GM21723 (cell line): ENCODE measurements around the gene KRT33A.
"Not testable (repeated sequence)": the region's sequence is repeated elsewhere in the genome, so short reads cannot be mapped to it uniquely, and the experiment has no call there.

Experiments
- ATAC-seq: cut with Tn5 transposase; IDR thresholded peaks from one replicate; pipeline ENCODE4 v1.9.1; 2021; ENCODE audit warnings: mild to moderate bottlenecking, moderate library complexity; ENCODE audit not compliant: unreplicated experiment

Gene KRT33A

GRCh38 chr17:41366070-41366469, 15.4 kb upstream of the KRT33A start:
- ATAC-seq, result no peak

- ATAC-seq, result no peak
Measured at GRCh38 chr17:41363881-41364280, 13.3 kb upstream of the KRT33A start.

GRCh38 chr17:41360296-41360995, 9.8 kb upstream of the KRT33A start:
- no peak for ATAC-seq

GRCh38 chr17:41354536-41354935, 3.9 kb upstream of the KRT33A start:
- ATAC-seq, result no peak

DNA sequence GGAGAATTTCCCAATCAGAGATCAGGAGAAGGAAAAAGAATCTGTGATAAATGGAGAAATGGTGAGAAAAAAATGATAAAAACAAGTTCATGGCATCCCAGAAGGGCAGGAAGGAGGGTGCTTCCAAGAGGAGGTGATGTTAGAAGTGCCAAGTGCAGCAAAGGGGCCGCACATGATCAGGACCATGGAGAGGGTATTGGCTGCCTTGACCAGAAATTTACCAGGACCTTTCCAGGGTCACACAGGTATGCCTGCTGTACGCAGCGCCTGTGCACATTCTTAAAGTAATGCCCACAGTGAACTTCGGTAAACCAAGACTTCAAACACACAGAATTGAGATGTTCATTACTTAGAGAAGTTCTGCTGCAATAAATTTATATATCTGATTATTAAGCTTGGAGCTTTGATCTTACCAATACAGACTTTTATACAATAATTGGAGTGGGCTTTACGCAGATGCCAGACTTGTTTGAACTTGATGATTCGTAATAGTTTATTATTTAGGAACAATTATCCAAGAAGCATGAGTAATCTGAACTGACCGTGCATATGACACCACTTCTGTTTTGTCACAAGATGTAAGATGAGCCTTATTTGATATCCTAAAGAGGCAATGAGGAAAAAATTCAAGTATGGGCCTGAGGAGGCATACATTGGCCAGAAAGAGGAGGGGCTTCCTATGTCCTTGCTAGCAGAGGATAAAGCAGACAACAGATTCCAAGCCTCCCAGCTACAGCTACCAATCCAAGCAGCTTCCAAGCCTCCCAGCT, 2.2 kb upstream of the KRT33A start:
- no peak for ATAC-seq

- ATAC-seq, result no peak
Measured at GRCh38 chr17:41351177-41351576, 549 bp upstream of the KRT33A start.

GRCh38 chr17:41347869-41348760, 2.5 kb downstream of the KRT33A start:
- ATAC-seq, result no peak

DNA sequence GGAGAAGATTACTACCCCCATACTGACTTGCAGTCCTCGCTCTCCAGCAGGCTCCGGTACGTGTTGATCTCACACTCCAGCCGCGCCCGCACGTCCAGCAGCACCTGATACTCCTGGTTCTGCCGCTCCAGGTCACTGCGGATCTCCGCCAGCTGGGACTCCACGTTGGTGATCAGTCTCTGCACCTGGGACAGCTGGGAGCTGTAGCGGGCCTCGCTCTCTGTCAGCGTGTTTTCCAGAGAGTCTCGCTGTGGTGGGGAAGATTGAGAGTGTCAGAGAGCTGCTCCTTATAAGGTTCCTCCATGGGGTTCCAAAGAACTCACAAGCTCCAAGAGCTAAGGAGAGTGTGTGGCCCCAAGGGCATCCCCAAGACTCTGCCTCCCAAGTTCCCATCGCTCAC, 4.2 kb downstream of the KRT33A start:
- not testable (repeated sequence) for ATAC-seq

GRCh38 chr17:41345992-41346391, 4.6 kb downstream of the KRT33A start:
- ATAC-seq, result no peak

DNA sequence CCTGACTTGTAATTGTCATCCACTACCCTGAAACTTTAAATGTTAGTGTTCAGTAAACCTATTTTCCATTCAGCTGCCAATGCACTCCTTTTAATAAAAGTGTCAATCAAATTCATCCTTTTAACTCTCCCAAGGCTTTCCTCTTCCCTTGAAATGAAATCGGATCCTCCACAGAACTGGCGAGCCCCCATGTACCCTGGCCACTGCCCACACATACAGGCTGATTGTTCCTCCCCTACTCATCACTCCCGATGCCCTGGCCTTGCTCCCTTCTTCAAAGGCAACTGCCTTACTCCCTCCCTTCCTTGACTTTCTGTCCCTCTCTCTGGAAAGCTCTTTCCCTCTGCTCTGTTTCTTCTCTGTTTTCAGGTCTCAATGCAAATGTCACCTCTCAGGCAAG, 7.6 kb downstream of the KRT33A start:
- no peak for ATAC-seq

DNA sequence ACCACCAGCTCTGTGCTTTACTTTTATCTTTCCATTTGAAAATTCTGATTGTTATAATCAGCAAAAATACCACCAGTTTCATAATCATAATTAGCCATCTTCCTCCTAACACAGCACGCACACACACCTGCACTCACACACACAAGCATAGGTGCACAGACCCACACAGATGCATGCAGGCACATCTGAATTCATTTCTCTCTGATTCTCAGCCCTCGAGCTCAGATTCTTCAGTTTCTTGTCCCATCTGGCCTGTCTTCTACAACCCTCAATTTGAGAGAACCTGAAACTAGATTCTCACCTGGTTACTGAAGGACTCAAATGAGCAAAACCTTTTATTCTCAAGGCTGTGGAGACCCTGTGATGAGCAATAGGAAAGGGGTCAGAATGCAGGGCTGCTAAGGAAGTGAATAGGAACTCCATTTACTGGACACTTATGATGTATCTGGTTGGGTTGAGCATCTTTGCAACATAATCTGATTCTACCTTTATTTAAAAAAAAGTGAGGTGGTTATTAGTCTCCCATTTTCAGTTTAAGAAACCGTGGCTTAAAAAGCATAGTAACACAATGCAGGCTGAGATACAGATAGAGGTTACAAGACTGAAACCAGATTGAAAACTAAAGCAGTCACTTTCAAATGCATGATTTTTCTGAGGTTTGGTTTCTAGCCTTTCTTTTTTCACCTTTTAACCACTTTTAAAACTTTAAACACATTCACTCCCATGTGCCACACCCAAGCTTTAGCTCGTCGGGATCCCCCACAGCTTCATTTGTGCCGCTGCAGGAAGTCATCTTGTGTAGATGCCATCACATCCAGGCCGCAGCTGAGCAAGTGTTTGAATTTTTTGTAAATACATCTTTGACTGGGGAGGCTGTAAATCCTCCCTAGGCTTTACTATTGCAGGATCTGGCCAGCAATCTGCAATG, 9.4 kb downstream of the KRT33A start:
- ATAC-seq, result no peak

- ATAC-seq, result no peak
Measured at GRCh38 chr17:41340494-41340893, 10.1 kb downstream of the KRT33A start.

GRCh38 chr17:41339571-41340172, 11.0 kb downstream of the KRT33A start:
- ATAC-seq, result no peak

- no peak for ATAC-seq
Measured at GRCh38 chr17:41338961-41339485, 11.6 kb downstream of the KRT33A start.

DNA sequence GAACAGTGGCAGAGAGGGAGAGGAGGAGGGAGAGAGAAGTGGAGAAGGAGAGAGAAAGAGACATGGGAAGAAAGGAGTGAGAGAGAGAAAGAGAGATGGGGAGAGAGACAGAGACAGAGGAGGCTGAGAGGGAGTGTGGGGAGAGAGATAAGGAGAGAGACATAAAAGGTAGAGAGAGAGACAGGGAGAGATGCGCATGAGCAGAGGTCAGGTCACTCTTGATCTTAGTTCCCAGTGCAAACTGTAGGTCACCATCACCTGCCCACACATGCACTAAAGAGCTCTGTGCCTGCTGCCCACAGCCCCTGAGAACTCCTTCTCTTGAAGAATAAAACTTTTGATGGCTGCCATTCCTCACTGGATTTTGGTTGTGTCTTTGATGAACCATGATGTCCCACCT, 14.9 kb downstream of the KRT33A start:
- no peak for ATAC-seq

- ATAC-seq, result no peak
Measured at GRCh38 chr17:41334385-41335305, 16.0 kb downstream of the KRT33A start.

GRCh38 chr17:41333836-41334235, 16.8 kb downstream of the KRT33A start:
- no peak for ATAC-seq

- no peak for ATAC-seq
Measured at GRCh38 chr17:41333098-41333497, 17.5 kb downstream of the KRT33A start.

DNA sequence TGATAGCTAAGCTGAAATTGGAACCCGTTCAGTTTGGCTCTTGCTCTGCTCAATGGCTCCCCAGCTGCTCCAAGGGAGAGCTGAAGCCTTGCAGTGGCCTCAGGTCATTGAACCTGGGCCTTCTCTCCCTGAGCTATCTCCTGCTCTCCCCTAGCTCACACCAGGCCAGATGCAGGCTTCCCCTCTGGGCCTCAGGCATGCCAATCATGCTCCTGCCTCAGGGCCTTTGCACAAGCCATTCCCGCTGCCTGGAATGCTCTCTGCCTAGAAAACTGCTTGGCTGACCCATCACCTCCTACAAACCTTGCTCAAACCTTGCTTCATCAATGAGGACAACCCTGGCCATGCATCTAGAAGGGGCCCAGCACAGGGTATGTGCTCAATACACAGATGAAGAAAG, 18.4 kb downstream of the KRT33A start:
- no peak for ATAC-seq
